PC-9 (cell line): ENCODE data around the gene CD83.

Source experiments
- EZH2 ChIP-seq: fragments of 200-600 bp; sonication (generic); IDR thresholded peaks from 2 replicates; pipeline ENCODE4 v1.8.0; 2017; ENCODE audit warnings: antibody characterized with exemption, low read depth
- TF ChIP-seq, protein P1 (sequence below): fragments of 200-600 bp; sonication (generic); conservative IDR thresholded peaks from 2 replicates; pipeline ENCODE4 v1.6.1; 2017; ENCODE audit warnings: mixed run types, antibody characterized with exemption, mild to moderate bottlenecking, moderate library complexity

DNA sequence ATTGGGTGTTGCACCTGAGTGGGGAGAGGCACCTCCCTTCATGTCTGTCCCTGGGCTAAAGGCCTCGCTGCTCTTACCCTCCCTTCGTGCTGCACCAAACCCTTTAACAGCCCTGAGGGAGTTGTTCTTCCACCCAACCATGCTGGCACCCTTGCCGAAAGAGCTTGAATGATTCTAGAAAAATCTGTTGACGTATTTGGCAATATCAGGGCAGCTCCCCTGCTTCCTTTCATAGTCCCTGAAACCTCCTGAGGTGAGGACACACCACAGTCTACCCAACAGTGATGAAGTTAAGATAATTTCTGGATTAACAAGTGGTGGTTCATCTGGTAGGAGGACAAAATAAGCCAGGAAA lies 15.3 kb downstream of the CD83 start:
- TF ChIP-seq, protein P1, sequence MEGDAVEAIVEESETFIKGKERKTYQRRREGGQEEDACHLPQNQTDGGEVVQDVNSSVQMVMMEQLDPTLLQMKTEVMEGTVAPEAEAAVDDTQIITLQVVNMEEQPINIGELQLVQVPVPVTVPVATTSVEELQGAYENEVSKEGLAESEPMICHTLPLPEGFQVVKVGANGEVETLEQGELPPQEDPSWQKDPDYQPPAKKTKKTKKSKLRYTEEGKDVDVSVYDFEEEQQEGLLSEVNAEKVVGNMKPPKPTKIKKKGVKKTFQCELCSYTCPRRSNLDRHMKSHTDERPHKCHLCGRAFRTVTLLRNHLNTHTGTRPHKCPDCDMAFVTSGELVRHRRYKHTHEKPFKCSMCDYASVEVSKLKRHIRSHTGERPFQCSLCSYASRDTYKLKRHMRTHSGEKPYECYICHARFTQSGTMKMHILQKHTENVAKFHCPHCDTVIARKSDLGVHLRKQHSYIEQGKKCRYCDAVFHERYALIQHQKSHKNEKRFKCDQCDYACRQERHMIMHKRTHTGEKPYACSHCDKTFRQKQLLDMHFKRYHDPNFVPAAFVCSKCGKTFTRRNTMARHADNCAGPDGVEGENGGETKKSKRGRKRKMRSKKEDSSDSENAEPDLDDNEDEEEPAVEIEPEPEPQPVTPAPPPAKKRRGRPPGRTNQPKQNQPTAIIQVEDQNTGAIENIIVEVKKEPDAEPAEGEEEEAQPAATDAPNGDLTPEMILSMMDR: no peak
- no peak for TF ChIP-seq EZH2
